Neural cell (in vitro differentiated cells): ENCODE measurements around the gene EPB41L2. TPM values are rescaled to one million over a fixed set of nuclear protein-coding genes. Genes with fewer than 3 reads are reported as not detected.

Experiments
- H2AFZ ChIP-seq: fragments of 200-600, 300-800 bp; sonication (generic), shearing (Covaris generic); 2 replicates; pipeline ENCODE4 v1.6.0; 2014; ENCODE audit warnings: low read depth, mild to moderate bottlenecking, antibody characterized with exemption, low read length, moderate library complexity
- H3F3A ChIP-seq: fragments of 200-600 bp; shearing (Covaris generic); 2 replicates; pipeline ENCODE4 v1.6.1; 2016; ENCODE audit warnings: mild to moderate bottlenecking, moderate library complexity, mixed read lengths, antibody characterized with exemption, low read length; ENCODE audit not compliant: insufficient read depth, poor library complexity, severe bottlenecking
- H3K27ac ChIP-seq: fragments of 200-600, 300-800 bp; sonication (generic), shearing (Covaris generic); 2 replicates; pipeline ENCODE4 v1.5.1; 2014; ENCODE audit warnings: mild to moderate bottlenecking, low read length, moderate library complexity
- H3K27me3 ChIP-seq: fragments of 300-800, 200-600 bp; sonication (generic), shearing (Covaris generic); 2 replicates; pipeline ENCODE4 v1.6.0; 2014; ENCODE audit warnings: mild to moderate bottlenecking, low read depth, low read length, moderate library complexity; ENCODE audit not compliant: insufficient read depth
- H3K36me3 ChIP-seq: fragments of 300-800, 200-600 bp; sonication (generic), shearing (Covaris generic); 2 replicates; pipeline ENCODE4 v1.5.1; 2014; ENCODE audit warnings: mild to moderate bottlenecking, antibody characterized with exemption, low read length, moderate library complexity; ENCODE audit not compliant: insufficient read depth
- H3K4me2 ChIP-seq: fragments of 300-800, 200-600 bp; sonication (generic), shearing (Covaris generic); 2 replicates; pipeline ENCODE4 v1.6.0; 2014; ENCODE audit warnings: mild to moderate bottlenecking, low read length
- H3K4me3 ChIP-seq: fragments of 300-800, 200-600 bp; sonication (generic), shearing (Covaris generic); 2 replicates; pipeline ENCODE4 v1.5.1; 2014; ENCODE audit warnings: mild to moderate bottlenecking, low read length, moderate library complexity
- H3K79me2 ChIP-seq: fragments of 200-600 bp; shearing (Covaris generic); replicated peaks from 2 replicates; pipeline ENCODE4 v1.6.0; 2014; ENCODE audit warnings: mild to moderate bottlenecking, low read length, moderate library complexity; ENCODE audit not compliant: insufficient read depth
- H3K9ac ChIP-seq: fragments of 300-800, 200-600 bp; sonication (generic), shearing (Covaris generic); 2 replicates; pipeline ENCODE4 v1.6.1; 2016; ENCODE audit warnings: mild to moderate bottlenecking, low read length, mixed read lengths
- H3K9me2 ChIP-seq: fragments of 200-600 bp; shearing (Covaris generic); 2 replicates; pipeline ENCODE4 v1.6.1; 2016; ENCODE audit warnings: mild to moderate bottlenecking, low read length, mixed read lengths; ENCODE audit not compliant: insufficient read depth
- H3K9me3 ChIP-seq: fragments of 200-600, 300-800 bp; sonication (generic), shearing (Covaris generic); 2 replicates; pipeline ENCODE4 v1.6.1; 2016; ENCODE audit warnings: mild to moderate bottlenecking, mixed run types, low read length, moderate library complexity, mixed read lengths
- H4K20me1 ChIP-seq: fragments of 200-600 bp; shearing (Covaris generic); 2 replicates; pipeline ENCODE4 v1.6.1; 2016; ENCODE audit warnings: mild to moderate bottlenecking, mixed run types; ENCODE audit not compliant: insufficient read depth
- CTCF ChIP-seq: fragments of 450-650 bp; IDR thresholded peaks from 2 replicates; pipeline ENCODE4 v1.5.1; 2014; ENCODE audit warnings: antibody characterized with exemption, mild to moderate bottlenecking, moderate library complexity; ENCODE audit not compliant: poor library complexity, severe bottlenecking
- EP300 ChIP-seq: fragments of 450-650 bp; conservative IDR thresholded peaks from 2 replicates; pipeline ENCODE4 v1.6.1; 2014; ENCODE audit warnings: antibody characterized with exemption, mild to moderate bottlenecking, moderate library complexity; ENCODE audit not compliant: poor library complexity, severe bottlenecking
- EZH2 ChIP-seq: fragments of 200-600, 300-800 bp; shearing (Covaris generic), sonication (generic); IDR thresholded peaks from 2 replicates; pipeline ENCODE4 v1.6.1; 2014; ENCODE audit warnings: antibody characterized with exemption, low read length, borderline replicate concordance, mild to moderate bottlenecking; ENCODE audit not compliant: insufficient read depth, poor library complexity, severe bottlenecking
- MXI1 ChIP-seq: fragments of 450-650 bp; conservative IDR thresholded peaks from 2 replicates; pipeline ENCODE4 v1.6.1; 2014; ENCODE audit warnings: antibody characterized with exemption, mild to moderate bottlenecking; ENCODE audit not compliant: poor library complexity, severe bottlenecking
- POLR2AphosphoS5 ChIP-seq: IDR thresholded peaks from 2 replicates; pipeline ENCODE4 v1.6.1; 2012
- RAD21 ChIP-seq: fragments of 450-650 bp; conservative IDR thresholded peaks from 2 replicates; pipeline ENCODE4 v1.6.1; 2014; ENCODE audit warnings: antibody characterized with exemption, mild to moderate bottlenecking, moderate library complexity
- REST ChIP-seq: IDR thresholded peaks from 2 replicates; pipeline ENCODE4 v1.6.1; 2012; ENCODE audit warnings: borderline replicate concordance
- SMC3 ChIP-seq: fragments of 450-650 bp; conservative IDR thresholded peaks from 2 replicates; pipeline ENCODE4 v1.6.1; 2014; ENCODE audit warnings: antibody characterized with exemption, mild to moderate bottlenecking, moderate library complexity; ENCODE audit not compliant: poor library complexity
- TAF1 ChIP-seq: IDR thresholded peaks from 2 replicates; pipeline ENCODE4 v1.6.1; 2012; ENCODE audit warnings: low read depth
- polyA plus RNA-seq: library from polyadenylated mRNA; depleted of rRNA; stranded (reverse); fragments of >200 nt; gene quantifications from 2 replicates; pipeline ENCODE4 v1.2.3, GENCODE V29; 2014

Gene EPB41L2
- polyA plus RNA-seq, 1 donor from 2014 or later: 13.5 TPM

- Histone ChIP-seq H3K79me2 (no peaks in the 10 kb centered on the region), H3K27me3 (no peaks in the 10 kb centered on the region), H3K9ac (no peak overlapping the region), H3K9me2 (no peaks in the 10 kb centered on the region), H4K20me1 (no peaks in the 10 kb centered on the region), H3K9me3 (no peaks in the 10 kb centered on the region), H2AFZ (no peak overlapping the region), H3K4me2 (no peak overlapping the region), H3F3A (no peaks in the 10 kb centered on the region), H3K4me3 (no peak overlapping the region), H3K27ac (no peak overlapping the region), H3K36me3 (no peaks in the 10 kb centered on the region)
- TF ChIP-seq TAF1 (no peak), SMC3 (no peak), MXI1 (no peak), REST (no peak), EP300 (no peak), CTCF (no peak), EZH2 (no peak), POLR2AphosphoS5 (no peak), RAD21 (no peak)
These were observed 210.0 kb downstream of the EPB41L2 start for GRCh38 chr6:130852844-130853554.

DNA sequence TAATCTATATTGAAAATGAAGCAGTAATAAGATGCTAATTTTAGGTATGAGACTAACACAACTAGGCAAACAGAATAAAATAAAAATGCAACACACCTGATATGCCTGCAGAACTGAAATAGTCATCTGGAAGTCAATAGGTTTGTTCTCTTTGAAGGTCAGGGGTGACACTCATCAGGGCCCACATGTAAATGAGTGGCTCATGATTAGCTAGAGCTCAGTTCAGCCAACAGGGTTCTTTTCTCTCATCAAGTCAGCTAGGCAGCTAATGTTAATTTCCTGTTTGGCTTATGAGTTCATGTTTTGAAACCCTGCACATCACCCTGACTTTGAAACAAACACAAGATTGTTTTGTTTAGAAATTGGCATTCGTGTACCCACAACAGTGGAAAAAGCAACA is 212.0 kb downstream of the EPB41L2 start:
- Histone ChIP-seq H2AFZ (no peak overlapping the region), H4K20me1 (no peaks in the 10 kb centered on the region), H3K9me2 (no peaks in the 10 kb centered on the region), H3F3A (no peaks in the 10 kb centered on the region), H3K27ac (no peak overlapping the region), H3K27me3 (no peaks in the 10 kb centered on the region), H3K79me2 (no peaks in the 10 kb centered on the region), H3K4me2 (no peak overlapping the region), H3K9ac (no peak overlapping the region), H3K9me3 (no peaks in the 10 kb centered on the region), H3K4me3 (no peak overlapping the region), H3K36me3 (no peaks in the 10 kb centered on the region)
- TF ChIP-seq REST (no peak), EZH2 (no peak), TAF1 (no peak)
